ENCODE measurements around the gene COL5A2.

- TF ChIP-seq CTCF (IDR thresholded peaks at IDR 0.05): no peak
- no peak for TF ChIP-seq POLR2AphosphoS5 (IDR thresholded peaks at IDR 0.05)
Measured at GRCh38 chr2:188997263-188997662, 182.3 kb downstream of the COL5A2 start.

Data from upper lobe of left lung (tissue), 4 donors.